Glomerular visceral epithelial cell (primary cell): ENCODE results near the gene SPDYE2B.
"Not testable (repeated sequence)": the region's sequence is repeated elsewhere in the genome, so short reads cannot be mapped to it uniquely, and the experiment has no call there.

Source experiments
- DNase-seq: peaks from one replicate; pipeline ENCODE4 v3.0.0-alpha.2; 2016; ENCODE audit errors: extremely low spot score

The SPDYE2B gene, protein sequence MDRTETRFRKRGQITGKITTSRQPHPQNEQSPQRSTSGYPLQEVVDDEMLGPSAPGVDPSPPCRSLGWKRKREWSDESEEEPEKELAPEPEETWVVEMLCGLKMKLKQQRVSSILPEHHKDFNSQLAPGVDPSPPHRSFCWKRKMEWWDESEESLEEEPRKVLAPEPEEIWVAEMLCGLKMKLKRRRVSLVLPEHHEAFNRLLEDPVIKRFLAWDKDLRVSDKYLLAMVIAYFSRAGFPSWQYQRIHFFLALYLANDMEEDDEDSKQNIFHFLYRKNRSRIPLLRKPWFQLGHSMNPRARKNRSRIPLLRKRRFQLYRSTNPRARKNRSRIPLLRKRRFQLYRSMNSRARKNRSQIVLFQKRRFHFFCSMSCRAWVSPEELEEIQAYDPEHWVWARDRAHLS

DNA sequence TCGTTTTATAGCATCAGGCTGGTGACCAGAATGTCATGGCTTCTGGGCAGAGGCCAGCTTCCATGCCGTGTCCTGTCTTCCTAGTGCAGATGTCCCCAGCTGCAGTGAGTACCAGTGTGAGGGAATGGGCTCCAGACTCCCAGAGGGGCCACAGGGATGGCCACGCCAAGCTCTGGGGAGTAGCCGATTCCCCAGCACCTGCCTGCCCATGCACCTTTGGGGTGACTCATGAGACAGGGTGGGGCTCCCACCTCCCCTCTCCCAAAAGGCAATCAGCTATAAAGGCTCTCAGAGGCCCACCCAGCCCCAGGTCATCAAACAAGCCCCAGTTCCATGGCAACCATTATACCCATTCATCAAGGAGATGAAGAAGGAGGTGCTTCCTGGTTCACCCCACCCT is at the start of gene SPDYE2B:
TSS of gene SPDYE2B (plus strand) at position 396 of the 400 bp plus-strand sequence. CDS start 2,030 bp downstream, outside the sequence.
- not testable (repeated sequence) for DNase-seq

DNA sequence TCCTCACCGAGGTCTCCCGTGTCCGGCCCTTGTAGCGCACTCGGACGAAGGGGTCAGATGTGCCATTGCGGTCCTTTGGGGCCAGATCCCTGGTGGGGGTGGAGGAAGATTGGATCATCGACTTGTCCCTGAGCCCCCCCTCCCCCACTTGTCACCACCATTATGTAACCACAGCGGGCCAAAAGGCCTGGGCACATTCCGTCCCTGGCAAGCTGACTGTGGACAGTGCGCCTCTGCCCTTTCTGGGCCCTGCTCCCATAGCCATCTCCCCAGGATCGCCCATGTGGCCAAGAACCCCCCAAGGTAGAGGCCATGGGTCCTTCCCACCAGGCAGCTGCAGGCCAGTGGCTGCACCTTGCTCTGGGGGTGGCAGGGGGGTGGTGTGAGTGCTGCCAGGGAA is 47.8 kb upstream of the SPDYE2B start:
- not testable (repeated sequence) for DNase-seq

DNA sequence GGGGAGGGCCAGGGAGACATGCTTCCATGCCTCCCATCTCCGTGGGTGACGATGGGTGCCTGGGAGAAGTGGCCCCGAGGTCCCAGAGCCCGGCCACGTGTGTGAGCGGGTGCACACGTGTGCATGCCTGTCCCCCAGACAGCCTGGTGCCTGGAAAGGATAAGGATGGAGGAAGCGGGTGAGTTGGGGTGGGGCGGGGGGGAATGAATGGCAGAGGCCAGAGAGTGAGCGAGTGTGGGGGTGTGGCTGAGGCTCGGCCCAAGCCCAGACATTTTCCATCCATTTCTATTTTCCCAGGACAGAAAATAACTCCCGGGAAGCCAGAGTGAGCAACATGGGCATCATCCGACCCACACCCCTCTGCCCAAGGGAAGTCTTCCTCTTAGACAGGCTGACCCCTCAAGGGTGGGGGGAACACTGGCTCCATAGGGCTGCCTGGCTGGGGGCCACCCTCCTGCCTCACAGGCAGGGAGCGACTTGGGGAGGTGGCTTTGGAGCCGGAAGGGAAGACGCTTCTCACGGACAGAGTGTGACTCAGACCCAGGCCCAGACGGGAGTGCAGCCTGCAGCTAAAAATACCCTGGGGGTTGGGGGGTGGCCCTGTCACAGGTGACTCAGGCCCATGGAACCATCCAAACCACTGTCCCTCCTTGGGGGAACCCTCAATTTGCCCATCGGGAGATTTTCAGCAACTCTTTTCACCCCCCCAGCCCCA is 45.5 kb upstream of the SPDYE2B start:
- not testable (repeated sequence) for DNase-seq

DNA sequence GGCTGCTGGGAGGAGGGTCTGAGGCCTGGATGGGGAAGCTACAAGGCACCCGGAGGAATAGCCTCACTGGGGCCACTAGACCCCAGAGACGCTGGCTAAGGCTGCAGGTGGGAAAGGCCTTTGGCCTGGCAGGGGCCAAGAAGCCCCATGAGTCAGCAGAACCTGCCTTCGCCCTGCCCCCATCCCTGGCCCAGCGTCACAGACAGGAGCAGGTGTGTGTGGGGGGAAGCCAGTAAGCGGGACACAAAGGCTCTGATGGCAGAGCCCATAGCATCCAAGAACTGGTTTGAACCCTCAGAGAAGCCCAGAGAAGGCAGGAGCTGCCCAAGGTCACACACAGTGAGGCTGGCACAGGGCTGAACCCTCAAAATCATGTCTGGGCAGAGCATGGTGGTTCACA is 43.3 kb upstream of the SPDYE2B start:
- DNase-seq: not testable (repeated sequence)

DNA sequence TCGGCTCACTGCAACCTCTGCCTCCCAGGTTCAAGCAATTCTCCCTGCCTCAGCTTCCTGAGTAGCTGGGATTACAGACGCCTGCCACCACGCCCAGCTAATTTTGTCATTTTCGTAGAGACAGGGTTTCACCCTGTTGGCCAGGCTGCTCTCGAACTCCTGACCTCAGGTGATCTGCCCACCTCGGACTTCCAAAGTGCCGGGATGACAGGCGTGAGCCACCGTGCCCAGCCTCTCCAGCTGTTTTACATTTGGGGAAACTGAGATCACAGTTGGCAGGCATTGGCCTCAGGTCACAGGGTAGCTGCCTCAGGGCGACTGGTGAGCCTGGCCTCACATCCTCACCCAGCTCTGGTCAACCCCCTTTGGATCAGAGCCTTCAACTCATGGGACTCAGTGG is 40.4 kb upstream of the SPDYE2B start:
- not testable (repeated sequence) for DNase-seq

DNA sequence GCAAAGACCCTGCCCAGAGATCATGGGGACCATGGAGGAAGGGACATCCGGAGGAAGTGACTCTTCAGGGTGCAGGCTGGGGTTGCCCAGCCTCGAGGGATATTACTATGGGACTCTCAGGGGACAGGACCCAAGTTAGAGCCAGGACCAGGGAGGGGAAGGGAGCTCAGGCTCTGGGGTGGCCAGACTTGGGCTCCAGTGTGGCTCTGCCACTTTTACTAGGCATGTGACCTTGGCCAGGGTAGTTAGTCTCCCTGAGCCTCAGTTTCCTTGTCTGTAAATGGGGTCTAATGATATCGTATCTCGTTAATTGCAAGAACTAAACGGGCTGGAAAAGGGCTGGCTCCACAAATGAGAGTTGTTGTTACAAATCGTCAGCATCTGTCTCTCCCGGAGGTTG is 39.7 kb upstream of the SPDYE2B start:
- not testable (repeated sequence) for DNase-seq

DNA sequence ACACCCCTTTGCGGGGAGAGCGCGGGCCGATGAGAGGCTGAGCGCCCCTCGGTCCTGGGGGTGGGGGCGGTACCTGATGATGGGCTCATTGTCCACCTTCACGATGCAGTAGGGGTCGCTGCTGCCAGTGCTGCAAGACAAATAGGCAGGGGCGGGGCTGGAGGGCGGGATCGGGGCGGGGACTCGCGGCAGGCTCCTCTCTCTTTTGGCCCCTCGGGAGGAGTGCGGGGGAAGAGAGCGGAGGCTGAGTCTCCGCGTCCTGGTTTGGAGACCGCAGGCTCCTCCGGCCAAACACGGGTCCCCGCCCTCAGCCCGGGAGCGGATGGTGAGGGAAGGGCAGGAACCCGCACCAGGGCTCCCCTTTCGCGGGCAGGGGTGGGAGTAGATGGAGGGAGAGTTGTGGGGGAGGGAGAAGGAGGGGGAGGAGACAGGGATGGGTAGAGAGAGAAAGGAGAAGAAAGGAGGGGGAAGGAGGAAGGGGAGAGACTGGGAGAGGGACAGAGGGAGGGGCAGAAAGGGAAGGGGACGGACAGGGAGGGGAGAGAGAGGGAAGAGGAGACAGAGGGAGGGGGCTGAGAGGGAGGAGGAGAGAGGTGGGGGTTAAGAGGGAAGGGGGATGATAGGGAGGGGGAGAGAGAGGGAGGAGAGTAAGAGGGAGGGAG is 39.0 kb upstream of the SPDYE2B start:
- not testable (repeated sequence) for DNase-seq

DNA sequence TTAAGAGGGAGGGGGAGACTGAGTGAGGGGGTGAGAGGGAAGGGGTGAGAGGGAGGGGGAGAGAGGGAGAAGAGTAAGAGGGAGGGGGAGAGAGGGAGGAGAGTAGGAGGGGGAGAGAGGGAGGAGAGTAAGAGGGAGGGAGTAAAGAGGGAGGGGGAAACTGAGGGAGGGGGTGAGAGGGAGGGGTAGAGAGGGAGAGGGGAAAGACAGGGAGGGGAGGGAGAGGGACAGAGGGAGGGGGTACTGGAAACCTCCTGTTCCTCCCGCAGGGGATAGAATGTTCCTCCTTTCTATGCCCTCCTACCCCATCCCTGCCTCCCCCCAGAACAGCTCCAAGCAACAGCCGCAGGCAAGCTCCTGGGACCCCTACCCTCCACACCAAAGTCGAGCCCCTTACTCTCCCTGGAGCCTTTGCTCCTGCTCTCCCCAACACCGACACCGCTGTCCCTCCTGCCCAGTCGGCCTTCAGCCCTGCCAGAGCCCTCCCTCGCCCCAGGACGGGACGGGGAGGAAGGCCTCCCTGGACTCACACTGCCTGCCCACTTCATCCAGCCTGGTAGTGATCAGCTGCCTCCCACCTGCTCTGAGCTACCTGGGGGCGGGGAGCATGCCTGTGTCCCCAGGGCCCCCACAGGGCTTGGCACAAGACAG is 38.3 kb upstream of the SPDYE2B start:
- peak; percentile 0 for DNase-seq

DNA sequence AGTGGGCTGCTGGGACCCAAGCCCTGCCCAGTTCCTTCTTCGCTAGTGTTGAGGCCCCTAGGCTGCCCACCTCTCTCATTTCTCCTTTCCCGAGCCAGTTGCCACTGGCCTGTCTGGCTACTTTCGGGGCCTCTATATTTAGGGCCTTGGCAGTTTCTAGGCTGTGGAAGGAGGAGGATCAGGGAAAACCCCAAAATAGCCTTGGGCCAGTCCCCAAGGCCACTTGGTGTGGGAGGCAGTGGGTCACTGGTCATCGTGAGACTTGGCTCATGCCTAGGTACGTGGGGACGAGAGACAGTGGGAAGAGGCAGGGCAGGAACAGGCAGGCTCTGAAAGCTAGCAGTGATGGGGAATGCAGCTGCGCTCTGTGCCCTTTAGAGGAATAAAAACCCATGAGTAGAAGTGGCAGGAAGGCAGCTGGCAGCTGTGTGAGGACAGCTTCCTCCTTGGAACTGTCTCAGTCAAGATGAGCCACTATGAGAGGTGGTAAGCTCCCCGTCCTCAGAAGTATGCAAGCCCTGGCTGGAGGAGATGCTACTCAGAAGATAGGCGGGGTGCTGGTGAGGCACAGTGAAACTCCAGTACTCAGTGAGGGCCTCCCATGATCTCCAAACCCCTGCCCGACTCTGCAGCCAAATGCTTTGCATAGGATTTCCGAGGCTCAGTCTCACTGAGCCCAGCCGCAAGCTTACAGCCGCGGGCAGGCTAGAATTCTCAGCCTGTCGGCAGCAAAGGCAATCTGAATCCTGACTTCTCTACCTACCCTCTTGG is 36.4 kb upstream of the SPDYE2B start:
- DNase-seq: not testable (repeated sequence)

DNA sequence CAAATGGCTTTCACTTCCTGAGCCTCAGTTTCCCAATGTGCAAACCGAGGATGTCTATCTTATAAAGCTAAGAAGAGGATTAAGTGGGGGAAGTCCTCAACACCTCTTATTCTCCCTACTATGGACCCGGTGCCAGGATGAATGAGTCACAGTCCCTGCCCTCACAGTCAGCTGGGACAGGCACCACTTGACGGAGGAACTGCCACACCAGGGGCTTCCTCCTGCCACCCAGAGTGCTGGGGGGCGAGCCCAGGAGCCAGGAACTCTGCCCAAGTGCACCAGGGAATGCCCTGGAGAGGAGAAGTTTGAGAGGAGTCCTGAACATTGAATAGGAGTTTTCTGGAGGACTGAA is 35.8 kb upstream of the SPDYE2B start:
- not testable (repeated sequence) for DNase-seq

DNA sequence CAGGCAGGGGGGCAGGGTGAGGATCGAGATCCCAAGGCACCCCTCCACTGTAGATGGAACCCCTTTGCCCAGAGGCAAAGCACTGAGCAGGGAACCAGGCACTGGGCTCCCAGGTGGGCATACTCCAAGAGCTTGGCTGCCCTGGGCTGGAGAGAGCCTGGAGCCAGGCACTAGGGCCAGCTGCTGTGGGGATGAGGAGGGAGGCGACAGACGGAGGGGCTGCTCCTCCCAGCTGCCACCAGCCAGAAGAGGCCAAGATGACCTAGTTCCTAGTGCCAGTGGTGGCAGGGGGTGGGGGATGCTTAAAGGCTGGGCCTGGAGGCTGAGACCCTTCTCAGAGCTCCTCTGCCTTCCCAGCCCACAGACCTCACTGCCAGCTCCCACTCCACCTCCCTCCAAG is 35.2 kb upstream of the SPDYE2B start:
- DNase-seq: not testable (repeated sequence)

DNA sequence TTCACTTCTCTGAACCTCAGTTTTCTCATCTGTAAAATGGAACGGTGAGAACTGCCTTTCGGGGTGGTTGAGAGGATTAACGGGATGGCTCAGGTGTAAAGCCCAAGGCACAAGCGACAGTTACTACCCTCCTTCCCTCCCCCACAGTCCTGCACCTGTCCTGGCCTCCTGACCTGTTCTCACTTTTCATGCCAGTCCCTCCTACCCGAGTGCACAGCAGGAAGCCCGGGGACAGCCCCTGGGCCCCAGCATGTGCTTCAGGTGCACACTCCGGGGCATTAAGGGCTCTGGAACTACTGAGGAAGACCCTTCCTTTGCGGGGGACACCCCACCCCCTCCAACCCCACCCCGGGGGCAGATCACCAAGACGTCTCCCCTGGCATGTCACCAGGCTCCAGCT is 34.2 kb upstream of the SPDYE2B start:
- not testable (repeated sequence) for DNase-seq

DNA sequence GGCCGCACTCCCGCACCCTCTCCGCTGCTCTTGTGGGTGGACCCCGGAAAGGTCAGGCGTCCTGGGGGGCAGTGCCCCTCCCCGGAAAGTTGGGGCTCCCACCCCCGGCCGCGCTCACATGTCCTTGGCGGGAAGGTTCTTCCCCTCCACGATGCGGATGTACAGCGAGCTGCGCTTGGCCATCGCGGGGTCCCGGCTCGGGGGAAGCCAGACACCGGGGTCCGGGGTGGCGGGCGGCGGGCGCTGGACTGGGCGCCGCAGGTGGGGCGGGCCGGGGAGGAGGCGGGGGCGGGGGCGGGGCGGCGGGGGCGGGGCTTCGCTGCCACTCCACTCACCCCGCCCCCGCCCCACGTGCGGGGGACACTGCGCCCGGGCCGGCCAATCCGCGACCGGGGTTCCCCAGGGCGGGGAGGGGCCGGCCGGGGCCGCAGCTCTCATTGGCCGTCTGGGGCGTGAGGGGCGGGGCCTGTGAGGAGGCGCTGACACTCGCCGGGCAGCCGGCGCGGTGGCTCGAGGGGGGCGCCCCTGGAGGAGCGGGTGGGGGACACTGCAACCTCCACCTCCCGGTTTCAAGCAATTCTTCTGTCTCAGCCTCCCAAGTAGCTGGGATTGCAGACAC is 33.5 kb upstream of the SPDYE2B start, which contains the start of gene RASA4:
TSS of gene RASA4 (minus strand) at position 250 of the 619 bp plus-strand sequence. CDS start at position 183, 67 bp downstream.
- DNase-seq: not testable (repeated sequence)

DNA sequence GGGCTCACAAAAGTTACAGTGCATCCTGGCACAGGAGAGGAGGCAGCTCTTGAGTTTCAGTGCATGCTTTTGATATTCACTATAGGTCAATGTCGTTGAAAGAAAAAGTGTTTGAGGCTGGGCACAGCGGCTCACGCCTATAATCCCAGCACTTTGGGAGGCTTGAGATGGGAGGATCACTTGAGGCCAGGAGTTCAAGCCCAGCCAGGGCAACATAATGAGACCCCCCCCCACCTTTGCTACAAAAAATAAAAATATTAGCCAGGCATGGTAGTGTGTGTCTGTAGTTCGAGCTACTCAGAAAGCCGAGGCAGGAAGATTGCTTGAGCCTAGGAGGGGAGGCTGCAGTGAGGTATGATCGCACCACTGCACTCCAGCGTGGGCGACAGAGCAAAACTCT is 32.0 kb upstream of the SPDYE2B start:
- DNase-seq: peak; percentile 0

DNA sequence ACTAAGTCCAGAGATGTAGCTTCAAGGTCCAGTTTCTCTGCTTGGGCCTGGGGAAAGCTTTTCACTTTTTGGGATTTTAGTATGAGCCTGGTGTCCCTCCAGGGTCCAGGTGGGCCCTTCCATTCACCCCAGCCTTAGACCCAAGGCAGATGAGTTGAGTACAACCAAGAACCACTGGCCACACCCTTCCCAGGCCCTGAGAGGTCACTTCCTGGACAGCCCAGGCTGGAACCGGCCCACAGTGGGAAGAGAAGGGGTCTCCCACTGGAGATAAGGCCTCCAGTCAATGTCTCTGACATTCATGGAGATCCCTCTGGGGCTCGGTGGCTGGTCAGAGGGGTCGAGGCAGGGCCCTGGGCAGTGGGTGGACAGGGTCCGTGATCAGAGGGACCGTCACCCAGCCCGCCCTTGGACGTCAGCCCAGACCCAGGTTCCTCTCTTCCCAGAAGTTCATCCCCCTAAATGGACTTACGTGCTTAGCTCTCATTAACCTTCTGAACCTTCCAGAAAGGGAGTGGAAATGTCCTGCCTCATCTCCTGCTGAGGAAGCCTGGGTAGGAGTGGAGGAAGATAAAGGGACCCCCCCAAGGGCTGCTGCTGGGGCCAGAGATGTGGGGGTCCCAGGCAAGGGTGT is 22.7 kb upstream of the SPDYE2B start:
- not testable (repeated sequence) for DNase-seq

DNA sequence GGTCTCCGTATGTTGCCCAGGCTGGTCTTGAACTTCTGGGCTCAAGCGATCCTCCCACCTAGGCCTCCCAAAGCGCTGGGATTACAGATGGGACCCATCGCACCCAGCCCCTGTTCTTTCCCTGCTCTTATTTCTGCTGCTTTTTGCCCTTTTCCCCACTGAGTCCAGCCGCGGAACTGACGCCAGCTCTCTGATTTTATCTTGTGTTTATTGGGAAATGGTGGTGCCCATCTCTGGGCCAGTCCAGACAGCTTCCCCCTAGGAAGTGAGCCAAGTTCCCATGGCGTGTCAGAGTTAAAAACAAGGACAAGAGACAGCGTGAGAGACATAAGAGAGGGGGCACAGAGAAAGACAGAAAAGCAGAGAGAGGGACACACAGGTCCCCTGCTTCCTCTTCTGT is 19.5 kb upstream of the SPDYE2B start:
- DNase-seq: not testable (repeated sequence)

DNA sequence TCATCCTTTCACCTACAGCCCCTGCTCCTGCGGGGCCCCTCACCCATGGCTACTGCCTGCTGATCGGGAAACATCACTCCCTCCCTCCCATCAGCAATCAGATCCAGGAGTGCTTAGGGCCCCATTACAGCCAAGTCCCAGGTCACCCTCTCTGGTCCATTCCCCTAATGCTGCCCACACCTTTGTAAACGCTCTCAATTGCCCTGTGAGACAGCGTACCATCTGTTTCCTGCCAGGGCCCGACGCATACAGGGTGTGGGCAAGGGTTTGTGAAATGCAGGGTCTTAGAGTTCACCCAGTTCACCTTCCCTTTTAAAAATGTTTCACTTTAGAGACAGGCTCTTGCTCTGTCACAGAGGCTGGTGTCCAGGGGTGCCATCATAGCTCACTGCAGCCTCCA is 15.8 kb upstream of the SPDYE2B start:
- not testable (repeated sequence) for DNase-seq

DNA sequence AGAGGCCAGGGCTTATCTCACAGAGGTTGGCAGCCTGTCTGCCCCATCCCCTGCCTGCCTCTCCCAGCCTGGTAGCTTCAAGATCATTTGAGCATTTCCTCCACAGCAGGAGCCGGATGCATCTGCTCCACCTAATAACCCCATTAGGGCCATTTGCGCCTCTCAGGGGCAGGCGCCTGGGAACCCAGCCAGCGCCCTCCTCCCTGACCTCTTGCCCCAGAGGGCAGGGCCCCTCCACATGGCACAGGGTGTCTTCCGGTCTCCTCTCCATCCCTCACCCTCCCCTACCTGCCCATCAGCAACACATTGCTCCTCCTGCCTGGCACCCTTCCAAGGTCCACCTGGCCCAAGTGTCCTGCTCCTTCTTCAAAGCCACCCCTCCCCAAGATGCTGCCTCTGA is 14.8 kb upstream of the SPDYE2B start:
- DNase-seq: not testable (repeated sequence)

DNA sequence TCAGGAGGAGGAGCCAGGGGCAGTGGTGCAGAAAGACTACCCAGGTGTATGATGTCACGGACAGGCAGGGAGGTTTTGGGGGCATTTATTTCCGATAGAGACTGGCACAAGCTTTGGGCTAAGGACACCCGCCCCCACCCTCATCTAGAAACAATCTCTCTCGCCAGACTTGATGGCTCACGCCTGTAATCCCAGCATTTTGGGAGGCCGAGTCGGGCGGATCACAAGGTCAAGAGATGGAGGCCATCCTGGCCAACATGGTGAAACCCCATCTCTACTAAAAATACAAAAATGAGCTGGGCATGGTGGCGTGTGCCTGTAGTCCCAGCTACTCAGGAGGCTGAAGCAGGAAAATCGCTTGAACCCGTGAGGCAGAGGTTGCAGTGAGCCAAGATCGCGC is 13.2 kb upstream of the SPDYE2B start:
- not testable (repeated sequence) for DNase-seq

DNA sequence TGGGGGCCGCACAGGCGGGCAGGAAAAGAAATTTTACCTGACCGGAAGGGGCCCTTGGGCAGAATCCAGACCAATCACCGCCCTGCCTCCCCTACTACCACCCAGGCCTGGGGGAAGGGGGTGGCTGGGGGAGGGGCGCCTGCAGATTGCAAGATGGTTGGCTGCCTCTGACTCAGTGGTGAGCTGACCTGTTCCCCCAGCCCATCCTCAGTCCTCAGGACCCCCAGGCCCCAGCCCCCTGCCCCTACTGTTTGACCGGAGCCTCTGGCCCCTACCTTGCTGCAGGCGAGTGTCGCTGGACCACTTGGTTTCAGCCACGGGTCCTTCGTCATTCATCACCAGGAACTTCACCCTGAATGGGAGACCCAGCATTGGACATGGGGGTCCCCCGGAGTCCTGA is 11.3 kb upstream of the SPDYE2B start:
- not testable (repeated sequence) for DNase-seq
